SK-N-SH (cell line): ENCODE data around the gene RAP2A. TPM values are rescaled to one million over a fixed set of nuclear protein-coding genes. Genes with fewer than 3 reads are reported as not detected.

ENCODE experiments used
- CTCF ChIA-PET: fragments of 300-600, 350-600 bp; formaldehyde crosslinking; extraction: SDS; loops from one replicate; lab custom pipeline; 2021; lab: Yijun Ruan, JAX
- POLR2A ChIA-PET: fragments of 350-600 bp; sonication (Branson Sonifier 250); formaldehyde crosslinking; extraction: SDS; loops from one replicate; lab custom pipeline; 2020; ENCODE audit warnings: antibody characterized with exemption, inconsistent platforms; lab: Yijun Ruan, JAX
- DNase-seq: peaks from one replicate; pipeline ENCODE4 v3.0.0; 2012
- H2AFZ ChIP-seq: fragments of 200-600 bp; sonication (generic); 2 replicates; pipeline ENCODE4 v1.8.1; 2016; ENCODE audit warnings: antibody characterized with exemption, mild to moderate bottlenecking, low read depth
- H3F3A ChIP-seq: fragments of 200-600 bp; sonication (generic); replicated peaks from 2 replicates; pipeline ENCODE3; 2016; ENCODE audit warnings: antibody characterized with exemption, mild to moderate bottlenecking; ENCODE audit not compliant: insufficient read depth
- H3K27ac ChIP-seq, 2 experiments: fragments of 200-500 bp in 1 of 2; fragments of 200-600 bp in 1 of 2; sonication (Bioruptor generic) in 1 of 2; sonication (generic), shearing (Covaris generic) in 1 of 2; 2 replicates each; pipeline versions ENCODE4 v1.5.1 to v1.6.1; 2014 to 2016; ENCODE audit warnings: low read depth in 2 of 2, inconsistent platforms in 1 of 2, low read length in 1 of 2, mild to moderate bottlenecking in 1 of 2, mixed read lengths in 1 of 2
- H3K27me3 ChIP-seq: fragments of 200-600 bp; sonication (generic), shearing (Covaris generic); 2 replicates; pipeline ENCODE4 v1.6.1; 2016; ENCODE audit warnings: mixed run types; ENCODE audit not compliant: insufficient read depth
- H3K36me3 ChIP-seq, 2 experiments: fragments of 200-500 bp in 1 of 2; fragments of 200-600 bp in 1 of 2; sonication (Bioruptor generic) in 1 of 2; sonication (generic) in 1 of 2; replicated peaks in 1 of 2; 2 replicates each; pipeline versions ENCODE3 to v1.5.1; 2014 to 2016; ENCODE audit warnings: low read length in 1 of 2, mild to moderate bottlenecking in 1 of 2; ENCODE audit not compliant: insufficient read depth in 2 of 2, control insufficient read depth in 1 of 2
- H3K4me1 ChIP-seq, 2 experiments: fragments of 200-500 bp in 1 of 2; fragments of 200-600 bp in 1 of 2; sonication (Bioruptor generic) in 1 of 2; sonication (generic), shearing (Covaris generic) in 1 of 2; 2 replicates each; pipeline versions ENCODE4 v1.5.1 to v1.6.1; 2014 to 2016; ENCODE audit warnings: low read depth in 1 of 2, low read length in 1 of 2, mixed run types in 1 of 2; ENCODE audit not compliant: insufficient read depth in 2 of 2, control insufficient read depth in 1 of 2
- H3K4me2 ChIP-seq: fragments of 200-600 bp; sonication (generic), shearing (Covaris generic); 2 replicates; pipeline ENCODE4 v1.6.1; 2017; ENCODE audit warnings: mixed run types
- H3K4me3 ChIP-seq, 2 experiments: fragments of 200-500 bp in 1 of 2; fragments of 200-600 bp in 1 of 2; sonication (Bioruptor generic) in 1 of 2; sonication (generic), shearing (Covaris generic) in 1 of 2; 2 replicates each; pipeline versions ENCODE4 v1.5.1 to v1.8.1; 2014 to 2016; ENCODE audit warnings: low read depth in 2 of 2, inconsistent platforms in 1 of 2, low read length in 1 of 2, mild to moderate bottlenecking in 1 of 2, mixed read lengths in 1 of 2, moderate library complexity in 1 of 2
- H3K79me2 ChIP-seq: fragments of 200-600 bp; sonication (generic); 2 replicates; pipeline ENCODE4 v1.8.1; 2017; ENCODE audit warnings: mild to moderate bottlenecking; ENCODE audit not compliant: insufficient read depth
- H3K9ac ChIP-seq: fragments of 200-600 bp; sonication (generic); 2 replicates; pipeline ENCODE4 v1.6.1; 2017; ENCODE audit warnings: mixed run types
- H3K9me2 ChIP-seq: fragments of 200-600 bp; sonication (generic); 2 replicates; pipeline ENCODE4 v1.6.1; 2017; ENCODE audit warnings: mixed run types
- H3K9me3 ChIP-seq: fragments of 200-600 bp; sonication (generic); 2 replicates; pipeline ENCODE4 v1.6.1; 2017; ENCODE audit warnings: mixed run types, mild to moderate bottlenecking, moderate library complexity
- H4K20me1 ChIP-seq: fragments of 200-600 bp; sonication (generic); 2 replicates; pipeline ENCODE4 v1.6.1; 2017; ENCODE audit warnings: mild to moderate bottlenecking, mixed run types; ENCODE audit not compliant: insufficient read depth
- CHD2 ChIP-seq: fragments of 150-350 bp; IDR thresholded peaks from 2 replicates; pipeline ENCODE4 v1.6.1; 2018; ENCODE audit warnings: low read length; ENCODE audit not compliant: partially characterized antibody
- CTCF ChIP-seq: fragments of 200-600 bp; sonication (generic); IDR thresholded peaks from 2 replicates; pipeline ENCODE4 v1.6.1; 2017; ENCODE audit warnings: antibody characterized with exemption, mild to moderate bottlenecking, moderate library complexity
- EZH2phosphoT487 ChIP-seq: fragments of 200-600 bp; sonication (generic); IDR thresholded peaks from 2 replicates; pipeline ENCODE4 v1.6.1; 2017; ENCODE audit warnings: low read depth, mixed run types, mild to moderate bottlenecking, antibody characterized with exemption, moderate library complexity, borderline replicate concordance
- FOSL2 ChIP-seq: IDR thresholded peaks from 2 replicates; pipeline ENCODE4 v1.4.0; 2012; ENCODE audit warnings: low read depth, mild to moderate bottlenecking, moderate library complexity, borderline replicate concordance
- FOXM1 ChIP-seq: IDR thresholded peaks from 2 replicates; pipeline ENCODE4 v1.4.0; 2012; ENCODE audit warnings: low read depth, mild to moderate bottlenecking
- MAX ChIP-seq: IDR thresholded peaks from 2 replicates; pipeline ENCODE4 v1.4.0; 2012; ENCODE audit warnings: low read depth
- MEF2A ChIP-seq: IDR thresholded peaks from 2 replicates; pipeline ENCODE4 v1.4.0; 2012; ENCODE audit warnings: low read depth, borderline replicate concordance
- PBX3 ChIP-seq: IDR thresholded peaks from 2 replicates; pipeline ENCODE4; 2012
- POLR2AphosphoS5 ChIP-seq: IDR thresholded peaks from 2 replicates; pipeline ENCODE4 v1.6.1; 2012; ENCODE audit warnings: low read depth, low read length
- RAD21 ChIP-seq: IDR thresholded peaks from 2 replicates; pipeline ENCODE4 v1.6.1; 2012; ENCODE audit warnings: mild to moderate bottlenecking, low read length
- SIN3A ChIP-seq: IDR thresholded peaks from 2 replicates; pipeline ENCODE4 v1.6.1; 2012; ENCODE audit warnings: low read depth, mild to moderate bottlenecking, low read length, moderate library complexity, borderline replicate concordance
- USF1 ChIP-seq: IDR thresholded peaks from 2 replicates; pipeline ENCODE4 v1.4.0; 2012; ENCODE audit warnings: low read depth, borderline replicate concordance
- USF2 ChIP-seq: fragments of 150-350 bp; IDR thresholded peaks from 2 replicates; pipeline ENCODE4 v1.6.1; 2017; ENCODE audit warnings: antibody characterized with exemption, low read length, low read depth, borderline replicate concordance
- YY1 ChIP-seq: IDR thresholded peaks from 2 replicates; pipeline ENCODE4 v1.4.0; 2012; ENCODE audit warnings: low read depth, mild to moderate bottlenecking
- WGBS: methylation state at CpG from one replicate; pipeline ENCODE4 v1.1.6; 2017; ENCODE audit warnings: low lambda C conversion rate; 5-methylcytosine and 5-hydroxymethylcytosine counted together
- polyA plus RNA-seq, 3 experiments: library from polyadenylated mRNA; depleted of rRNA; stranded (reverse); fragments of >200 nt; gene quantifications; 2 replicates each; pipeline ENCODE4 v1.2.3, GENCODE V29; 2012

The RAP2A gene
- polyA plus RNA-seq, 1 of the 3 experiments (the other 2 are of a cell fraction) = 6.5 TPM

GRCh38 chr13:97492257-97492656 lies 58.3 kb downstream of the RAP2A start:
- Histone ChIP-seq H3K4me1 (no peaks in the 10 kb centered on the region), H2AFZ (no peak overlapping the region), H3K27ac (no peak overlapping the region), H3K9me3 (no peaks in the 10 kb centered on the region), H3K36me3 (no peaks in the 10 kb centered on the region), H3K9ac (no peak overlapping the region), H4K20me1 (no peaks in the 10 kb centered on the region), H3K4me3 (no peak overlapping the region), H3K27me3 (no peaks in the 10 kb centered on the region), H3K9me2 (no peaks in the 10 kb centered on the region), H3F3A (no peaks in the 10 kb centered on the region), H3K79me2 (no peaks in the 10 kb centered on the region), H3K4me2 (no peak overlapping the region)
- 42% methylated on average over 2 of the region's 2 CpGs for WGBS
- CTCF ChIA-PET = interaction anchor here (0.6 kb wide), 1 partner anchor 34 kb away, joined by 3 read pairs; no protein-coding TSS in a partner anchor
- DNase-seq = no peak
- POLR2A ChIA-PET = no interaction called here
- TF ChIP-seq MEF2A = no peak
- no peak for TF ChIP-seq PBX3
- no peak for TF ChIP-seq EZH2phosphoT487
- no peak for TF ChIP-seq RAD21
- no peak for TF ChIP-seq USF1
- no peak for TF ChIP-seq USF2
- no peak for TF ChIP-seq POLR2AphosphoS5
- no peak for TF ChIP-seq CHD2
- no peak for TF ChIP-seq FOSL2
- TF ChIP-seq SIN3A = no peak
- no peak for TF ChIP-seq MAX
- no peak for TF ChIP-seq CTCF
- TF ChIP-seq FOXM1 = no peak
- TF ChIP-seq YY1 = no peak
